ENCODE measurements around the gene FBXL22.
"Not testable (repeated sequence)": the region's sequence is repeated elsewhere in the genome, so short reads cannot be mapped to it uniquely, and the experiment has no call there.

FBXL22 gene

GRCh38 chr15:63611177-63611576 is 14.0 kb downstream of the FBXL22 start:
- H3K27me3 ChIP-seq (ENCODE audit: control insufficient read depth, insufficient read depth, low read length), result no peaks in the 10 kb centered on the region
- H3K4me3 ChIP-seq (ENCODE audit: low read depth, low read length), result no peak overlapping the region
- H3K4me1 ChIP-seq (ENCODE audit: control insufficient read depth, insufficient read depth, low read length), result no peaks in the 10 kb centered on the region
- no peak overlapping the region for H3K27ac ChIP-seq (ENCODE audit: low read depth, low read length)
- peaks cover 54% of the 10 kb centered on the region for H3K36me3 ChIP-seq (ENCODE audit: control insufficient read depth, insufficient read depth, low read length)
- H3K9me3 ChIP-seq (ENCODE audit: control insufficient read depth, insufficient read depth, low read length), result no peaks in the 10 kb centered on the region
- no peak overlapping the region for H3K9ac ChIP-seq (ENCODE audit: low read depth, low read length)

- Histone ChIP-seq H3K9ac (ENCODE audit: low read depth, low read length) (no peak overlapping the region), H3K4me3 (ENCODE audit: low read depth, low read length) (no peak overlapping the region), H3K9me3 (ENCODE audit: control insufficient read depth, insufficient read depth, low read length) (no peaks in the 10 kb centered on the region), H3K27me3 (ENCODE audit: control insufficient read depth, insufficient read depth, low read length) (no peaks in the 10 kb centered on the region), H3K27ac (ENCODE audit: low read depth, low read length) (no peak overlapping the region), H3K36me3 (ENCODE audit: control insufficient read depth, insufficient read depth, low read length) (peaks cover 59% of the 10 kb centered on the region), H3K4me1 (ENCODE audit: control insufficient read depth, insufficient read depth, low read length) (no peaks in the 10 kb centered on the region)
Measured at GRCh38 chr15:63612300-63612699, 15.1 kb downstream of the FBXL22 start.

- Histone ChIP-seq H3K27me3 (ENCODE audit: control insufficient read depth, insufficient read depth, low read length) (no peaks in the 10 kb centered on the region), H3K4me1 (ENCODE audit: control insufficient read depth, insufficient read depth, low read length) (no peaks in the 10 kb centered on the region), H3K4me3 (ENCODE audit: low read depth, low read length) (no peak overlapping the region), H3K36me3 (ENCODE audit: control insufficient read depth, insufficient read depth, low read length) (peaks cover 38% of the 10 kb centered on the region), H3K27ac (ENCODE audit: low read depth, low read length) (no peak overlapping the region), H3K9ac (ENCODE audit: low read depth, low read length) (no peak overlapping the region), H3K9me3 (ENCODE audit: control insufficient read depth, insufficient read depth, low read length) (no peaks in the 10 kb centered on the region)
Measured at GRCh38 chr15:63615935-63616334, 18.7 kb downstream of the FBXL22 start.

GRCh38 chr15:63617147-63617546 is 20.0 kb downstream of the FBXL22 start:
- not testable (repeated sequence) for H3K9me3 ChIP-seq (ENCODE audit: control insufficient read depth, insufficient read depth, low read length); H3K9ac ChIP-seq (ENCODE audit: low read depth, low read length); H3K4me1 ChIP-seq (ENCODE audit: control insufficient read depth, insufficient read depth, low read length); H3K27me3 ChIP-seq (ENCODE audit: control insufficient read depth, insufficient read depth, low read length); H3K27ac ChIP-seq (ENCODE audit: low read depth, low read length); H3K4me3 ChIP-seq (ENCODE audit: low read depth, low read length)
- peaks cover 33% of the 10 kb centered on the region for H3K36me3 ChIP-seq (ENCODE audit: control insufficient read depth, insufficient read depth, low read length)

GRCh38 chr15:63617627-63618026 is 20.4 kb downstream of the FBXL22 start:
- not testable (repeated sequence) for H3K4me1 ChIP-seq (ENCODE audit: control insufficient read depth, insufficient read depth, low read length); H3K4me3 ChIP-seq (ENCODE audit: low read depth, low read length); H3K9ac ChIP-seq (ENCODE audit: low read depth, low read length); H3K27me3 ChIP-seq (ENCODE audit: control insufficient read depth, insufficient read depth, low read length); H3K27ac ChIP-seq (ENCODE audit: low read depth, low read length); H3K9me3 ChIP-seq (ENCODE audit: control insufficient read depth, insufficient read depth, low read length)
- H3K36me3 ChIP-seq (ENCODE audit: control insufficient read depth, insufficient read depth, low read length), result peaks cover 34% of the 10 kb centered on the region

- H3K27ac ChIP-seq (ENCODE audit: low read depth, low read length); H3K27me3 ChIP-seq (ENCODE audit: control insufficient read depth, insufficient read depth, low read length); H3K4me1 ChIP-seq (ENCODE audit: control insufficient read depth, insufficient read depth, low read length); H3K9me3 ChIP-seq (ENCODE audit: control insufficient read depth, insufficient read depth, low read length); H3K4me3 ChIP-seq (ENCODE audit: low read depth, low read length); H3K9ac ChIP-seq (ENCODE audit: low read depth, low read length): not testable (repeated sequence)
- H3K36me3 ChIP-seq (ENCODE audit: control insufficient read depth, insufficient read depth, low read length), result peaks cover 40% of the 10 kb centered on the region
Measured at GRCh38 chr15:63620760-63621159, 23.6 kb downstream of the FBXL22 start.

- H3K27ac ChIP-seq (ENCODE audit: low read depth, low read length), result no peak overlapping the region
- peaks cover 55% of the 10 kb centered on the region for H3K36me3 ChIP-seq (ENCODE audit: control insufficient read depth, insufficient read depth, low read length)
Measured at GRCh38 chr15:63623232-63623969, 26.2 kb downstream of the FBXL22 start.

GRCh38 chr15:63626955-63627354 is 29.8 kb downstream of the FBXL22 start:
- no peak overlapping the region for H3K4me3 ChIP-seq (ENCODE audit: low read depth, low read length)
- H3K27me3 ChIP-seq (ENCODE audit: control insufficient read depth, insufficient read depth, low read length), result no peaks in the 10 kb centered on the region
- H3K27ac ChIP-seq (ENCODE audit: low read depth, low read length), result no peak overlapping the region
- peaks cover 75% of the 10 kb centered on the region for H3K36me3 ChIP-seq (ENCODE audit: control insufficient read depth, insufficient read depth, low read length)
- H3K4me1 ChIP-seq (ENCODE audit: control insufficient read depth, insufficient read depth, low read length), result no peaks in the 10 kb centered on the region
- no peaks in the 10 kb centered on the region for H3K9me3 ChIP-seq (ENCODE audit: control insufficient read depth, insufficient read depth, low read length)
- no peak overlapping the region for H3K9ac ChIP-seq (ENCODE audit: low read depth, low read length)

More at GRCh38 chr15:63623232-63623969, 26.2 kb downstream of the FBXL22 start:
- no peaks in the 10 kb centered on the region for H3K27me3 ChIP-seq (ENCODE audit: control insufficient read depth, insufficient read depth, low read length)
- no peak overlapping the region for H3K9ac ChIP-seq (ENCODE audit: low read depth, low read length)
- no peaks in the 10 kb centered on the region for H3K9me3 ChIP-seq (ENCODE audit: control insufficient read depth, insufficient read depth, low read length)
- no peak overlapping the region for H3K4me3 ChIP-seq (ENCODE audit: low read depth, low read length)
- no peaks in the 10 kb centered on the region for H3K4me1 ChIP-seq (ENCODE audit: control insufficient read depth, insufficient read depth, low read length)

- Histone ChIP-seq H3K27ac (ENCODE audit: low read depth, low read length) (no peak overlapping the region), H3K9ac (ENCODE audit: low read depth, low read length) (no peak overlapping the region), H3K9me3 (ENCODE audit: control insufficient read depth, insufficient read depth, low read length) (no peaks in the 10 kb centered on the region), H3K36me3 (ENCODE audit: control insufficient read depth, insufficient read depth, low read length) (peaks cover 76% of the 10 kb centered on the region), H3K4me3 (ENCODE audit: low read depth, low read length) (no peak overlapping the region), H3K4me1 (ENCODE audit: control insufficient read depth, insufficient read depth, low read length) (no peaks in the 10 kb centered on the region), H3K27me3 (ENCODE audit: control insufficient read depth, insufficient read depth, low read length) (no peaks in the 10 kb centered on the region)
Measured at GRCh38 chr15:63628123-63628822, 31.1 kb downstream of the FBXL22 start.

GRCh38 chr15:63630036-63630751 is 33.0 kb downstream of the FBXL22 start:
- no peaks in the 10 kb centered on the region for H3K4me1 ChIP-seq (ENCODE audit: control insufficient read depth, insufficient read depth, low read length)
- no peak overlapping the region for H3K4me3 ChIP-seq (ENCODE audit: low read depth, low read length)
- peaks cover 72% of the 10 kb centered on the region for H3K36me3 ChIP-seq (ENCODE audit: control insufficient read depth, insufficient read depth, low read length)
- H3K27me3 ChIP-seq (ENCODE audit: control insufficient read depth, insufficient read depth, low read length), result no peaks in the 10 kb centered on the region
- no peak overlapping the region for H3K9ac ChIP-seq (ENCODE audit: low read depth, low read length)
- H3K9me3 ChIP-seq (ENCODE audit: control insufficient read depth, insufficient read depth, low read length), result no peaks in the 10 kb centered on the region
- no peak overlapping the region for H3K27ac ChIP-seq (ENCODE audit: low read depth, low read length)

- Histone ChIP-seq H3K9ac (ENCODE audit: low read depth, low read length) (no peak overlapping the region), H3K4me1 (ENCODE audit: control insufficient read depth, insufficient read depth, low read length) (no peaks in the 10 kb centered on the region), H3K4me3 (ENCODE audit: low read depth, low read length) (no peak overlapping the region), H3K36me3 (ENCODE audit: control insufficient read depth, insufficient read depth, low read length) (peaks cover 74% of the 10 kb centered on the region), H3K27ac (ENCODE audit: low read depth, low read length) (no peak overlapping the region), H3K27me3 (ENCODE audit: control insufficient read depth, insufficient read depth, low read length) (no peaks in the 10 kb centered on the region), H3K9me3 (ENCODE audit: control insufficient read depth, insufficient read depth, low read length) (no peaks in the 10 kb centered on the region)
Measured at GRCh38 chr15:63633312-63633711, 36.1 kb downstream of the FBXL22 start.

Measured in HUES48 (cell line).